K562 (cell line): Measurements from ENCODE around the gene MAST3. TPM values are rescaled to one million over a fixed set of nuclear protein-coding genes. Genes with fewer than 3 reads are reported as not detected.
A peak's percentile ranks its signal among the peaks of the same experiment; 100 is the strongest.

ENCODE experiments used
- BMI1 ChIP-seq: fragments of 150-350 bp; IDR thresholded peaks from 2 replicates; pipeline ENCODE4 v1.6.1; 2014; ENCODE audit warnings: low read length
- CBFA2T2 ChIP-seq: fragments of 450-650 bp; conservative IDR thresholded peaks from 2 replicates; pipeline ENCODE4 v1.6.1; 2017; ENCODE audit warnings: mild to moderate bottlenecking
- EP300 ChIP-seq: IDR thresholded peaks from 2 replicates; pipeline ENCODE4 v1.6.1; 2012; ENCODE audit warnings: low read length, improper control_type of control experiment
- ESRRA ChIP-seq: fragments of 450-650 bp; IDR thresholded peaks from 2 replicates; pipeline ENCODE4 v1.6.1; 2014; ENCODE audit warnings: low read depth, mild to moderate bottlenecking, moderate library complexity, borderline replicate concordance
- GTF2A2 ChIP-seq: IDR thresholded peaks from 2 replicates; pipeline ENCODE4 v1.6.1; 2016; ENCODE audit warnings: mild to moderate bottlenecking, missing genetic modification characterization, missing compliant biosample characterization
- HLTF ChIP-seq: fragments of 450-650 bp; IDR thresholded peaks from 2 replicates; pipeline ENCODE4 v1.6.1; 2016
- ILF3 ChIP-seq: fragments of 450-650 bp; IDR thresholded peaks from 2 replicates; pipeline ENCODE4 v1.6.1; 2018; ENCODE audit warnings: antibody characterized with exemption, mild to moderate bottlenecking, moderate library complexity, borderline replicate concordance
- KDM4B ChIP-seq, 2 experiments: fragments of 450-650 bp in 1 of 2; sonication (generic) in 1 of 2; IDR thresholded peaks; 2 replicates each; pipeline ENCODE4 v1.6.1; 2016 to 2017; ENCODE audit warnings: borderline replicate concordance in 2 of 2, antibody characterized with exemption in 1 of 2, low read depth in 1 of 2, mild to moderate bottlenecking in 1 of 2
- KDM5B ChIP-seq: fragments of 200-600 bp; sonication (generic); IDR thresholded peaks from 2 replicates; pipeline ENCODE4 v1.6.1; 2012; ENCODE audit warnings: low read depth, mild to moderate bottlenecking, moderate library complexity, low read length, control low read depth, inconsistent platforms; ENCODE audit not compliant: insufficient replicate concordance
- KHSRP ChIP-seq: fragments of 450-650 bp; IDR thresholded peaks from 2 replicates; pipeline ENCODE4 v1.6.1; 2017
- NEUROD1 ChIP-seq: fragments of 150-350 bp; IDR thresholded peaks from 2 replicates; pipeline ENCODE4 v1.6.1; 2014; ENCODE audit warnings: borderline replicate concordance, low read length, low read depth; ENCODE audit not compliant: partially characterized antibody
- NFATC3 ChIP-seq: fragments of 450-650 bp; IDR thresholded peaks from 2 replicates; pipeline ENCODE4 v1.6.1; 2017; ENCODE audit warnings: mild to moderate bottlenecking
- PHB2 ChIP-seq: fragments of 450-650 bp; IDR thresholded peaks from 2 replicates; pipeline ENCODE4 v1.6.1; 2017; ENCODE audit warnings: low read depth
- PHF20 ChIP-seq: fragments of 450-650 bp; IDR thresholded peaks from 2 replicates; pipeline ENCODE4 v1.6.1; 2018; ENCODE audit not compliant: partially characterized antibody
- RAD51 ChIP-seq: fragments of 450-650 bp; IDR thresholded peaks from 2 replicates; pipeline ENCODE4 v1.7.1; 2016; ENCODE audit warnings: low read depth, mild to moderate bottlenecking, borderline replicate concordance
- SLC30A9 ChIP-seq: fragments of 250-450 bp; sonication (Bioruptor Pico); IDR thresholded peaks from 2 replicates; pipeline ENCODE4 v1.8.0; 2022; ENCODE audit warnings: mild to moderate bottlenecking, moderate library complexity
- SMARCB1 ChIP-seq: IDR thresholded peaks from 2 replicates; pipeline ENCODE4 v1.6.1; 2011; ENCODE audit warnings: improper control_type of control experiment, low read depth; ENCODE audit not compliant: insufficient read length
- SNIP1 ChIP-seq: fragments of 450-650 bp; IDR thresholded peaks from 2 replicates; pipeline ENCODE4 v1.7.1; 2017; ENCODE audit warnings: low read depth, mild to moderate bottlenecking
- ZKSCAN8 ChIP-seq: fragments of 200-800 bp; sonication (Bioruptor generic); IDR thresholded peaks from 2 replicates; pipeline ENCODE4 v1.6.1; 2016; ENCODE audit warnings: missing genetic modification characterization, missing compliant biosample characterization
- ZNF407 ChIP-seq: fragments of 450-650 bp; IDR thresholded peaks from 2 replicates; pipeline ENCODE4 v1.6.1; 2016; ENCODE audit warnings: low read depth
- polyA plus RNA-seq, 8 experiments: library from polyadenylated mRNA; depleted of rRNA in 4 of 8; stranded (reverse) in 5 of 8; unstranded in 3 of 8; fragments of >200 nt; fragmentation: Nextera tagmentation in 2 of 8; fragmentation: Illumina TruSeq in 1 of 8; extraction: Ambion mirVana in 2 of 8; extraction: Trizol in 1 of 8; gene quantifications; 2 replicates each; pipeline versions ENCODE4 v1.2.1 to v1.2.3, GENCODE V29; 2011 to 2014; ENCODE audit warnings: inconsistent platforms in 1 of 8, missing spikeins in 1 of 8
- total RNA-seq, 7 experiments: library from RNA; depleted of rRNA in 6 of 7; stranded (reverse); fragments of >200 nt in 6 of 7; fragmentation: Illumina TruSeq in 2 of 7; extraction: Trizol in 2 of 7; gene quantifications; 2 replicates each; pipeline versions ENCODE4 v1.2.1 to v1.2.3, GENCODE V29; 2011 to 2021; ENCODE audit warnings: low replicate concordance in 1 of 7
- TF ChIP-seq, protein P1 (sequence below): sonication (generic); formaldehyde crosslinking; IDR thresholded peaks from 2 replicates; pipeline ENCODE4 v1.5.0; 2020; ENCODE audit warnings: missing genetic modification reagents
- TF ChIP-seq, protein P2 (sequence below): sonication (generic); formaldehyde crosslinking; IDR thresholded peaks from 2 replicates; pipeline ENCODE4 v1.9.0; 2022; ENCODE audit warnings: mild to moderate bottlenecking, missing genetic modification reagents

MAST3 gene
- total and polyA plus RNA-seq, 9 of the 15 experiments (the other 6 are each of a cell fraction or from before 2014, with no cell fraction given), result 0.94 to 9.9 (median 2.4) TPM

- TF ChIP-seq ZNF407 (no peak), HLTF (no peak), SMARCB1 (no peak), PHB2 (no peak), EP300 (no peak), SLC30A9 (CRISPR knock-in tag) (no peak), KHSRP (no peak), ZKSCAN8 (no peak), ESRRA (no peak), PHF20 (no peak), ILF3 (no peak), BMI1 (no peak), GTF2A2 (tag) (no peak), RAD51 (peak; percentile 86), NFATC3 (no peak), NEUROD1 (no peak), KDM4B (IDR thresholded peaks at IDR 0.05; ENCODE audit: borderline replicate concordance in 2 of 2, low read depth in 1 of 2) (no peak), KDM5B (no peak), CBFA2T2 (peak; percentile 47; the same call in 1 of the 2 replicates), SNIP1 (no peak)
- TF ChIP-seq, protein P1, sequence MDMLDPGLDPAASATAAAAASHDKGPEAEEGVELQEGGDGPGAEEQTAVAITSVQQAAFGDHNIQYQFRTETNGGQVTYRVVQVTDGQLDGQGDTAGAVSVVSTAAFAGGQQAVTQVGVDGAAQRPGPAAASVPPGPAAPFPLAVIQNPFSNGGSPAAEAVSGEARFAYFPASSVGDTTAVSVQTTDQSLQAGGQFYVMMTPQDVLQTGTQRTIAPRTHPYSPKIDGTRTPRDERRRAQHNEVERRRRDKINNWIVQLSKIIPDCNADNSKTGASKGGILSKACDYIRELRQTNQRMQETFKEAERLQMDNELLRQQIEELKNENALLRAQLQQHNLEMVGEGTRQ (CRISPR knock-in tag), result peak; percentile 89
- TF ChIP-seq, protein P2, sequence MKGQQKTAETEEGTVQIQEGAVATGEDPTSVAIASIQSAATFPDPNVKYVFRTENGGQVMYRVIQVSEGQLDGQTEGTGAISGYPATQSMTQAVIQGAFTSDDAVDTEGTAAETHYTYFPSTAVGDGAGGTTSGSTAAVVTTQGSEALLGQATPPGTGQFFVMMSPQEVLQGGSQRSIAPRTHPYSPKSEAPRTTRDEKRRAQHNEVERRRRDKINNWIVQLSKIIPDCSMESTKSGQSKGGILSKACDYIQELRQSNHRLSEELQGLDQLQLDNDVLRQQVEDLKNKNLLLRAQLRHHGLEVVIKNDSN (CRISPR knock-in tag), result peak; percentile 94
Observed at GRCh38 chr19:18060472-18060871, 37.1 kb upstream of the MAST3 start (continued).
